ENCODE results near the gene NEDD9.

NEDD9 gene

DNA sequence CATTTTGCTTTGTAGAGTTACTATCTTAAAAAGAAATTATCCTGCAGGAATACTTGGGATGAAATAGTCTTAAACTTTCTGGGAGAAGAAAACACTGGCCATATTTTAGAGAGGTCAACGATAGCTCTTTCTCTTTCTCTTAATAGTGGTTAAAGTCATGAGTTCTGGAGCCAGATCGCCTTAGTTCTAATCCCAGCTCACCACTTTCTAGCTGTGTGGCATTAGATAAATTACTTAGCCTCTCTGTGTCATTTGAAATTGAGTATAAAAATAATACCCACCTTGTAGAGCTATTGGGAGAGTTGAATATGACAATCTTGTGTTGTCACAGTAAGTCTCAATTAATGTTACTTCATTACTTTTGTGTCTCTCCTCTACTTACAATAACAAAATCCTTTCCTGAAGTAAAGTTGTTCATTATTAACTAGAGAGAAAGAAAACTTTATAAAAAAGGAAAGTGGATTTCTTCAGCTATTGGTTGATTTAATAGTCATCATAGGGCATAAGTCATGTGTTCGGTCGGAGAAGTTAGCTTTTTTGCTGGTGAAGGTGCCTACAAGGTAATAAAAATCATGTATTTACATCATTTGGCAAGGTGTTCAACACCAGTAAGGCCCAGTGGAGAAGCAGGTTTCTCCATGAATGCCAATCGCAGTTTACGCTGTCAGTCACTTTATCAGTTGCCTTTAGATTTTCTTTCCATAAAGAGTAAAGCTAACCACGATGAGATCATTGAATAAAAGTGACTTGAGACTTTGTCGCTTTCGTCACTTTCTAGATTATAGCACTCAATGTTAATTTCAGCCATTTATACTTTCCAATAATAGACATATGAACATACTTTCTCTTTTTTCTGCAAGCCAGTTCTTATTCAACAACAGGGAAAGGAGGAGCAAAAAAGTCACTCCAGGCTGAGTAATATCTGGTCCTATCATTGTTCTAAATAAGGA, 2.0 kb downstream of the NEDD9 start:
- DNase-seq, result no peak
- no peaks in the 10 kb centered on the region for H3K36me3 ChIP-seq (replicated peaks; ENCODE audit: insufficient read depth, low read length)
- no peak overlapping the region for H3K4me2 ChIP-seq (ENCODE audit: low read depth, low read length)
- H3K27me3 ChIP-seq (replicated peaks; ENCODE audit: insufficient read depth, low read length), result no peaks in the 10 kb centered on the region
- H3K4me3 ChIP-seq (ENCODE audit: low read length), result no peak overlapping the region
- TF ChIP-seq, protein P1, sequence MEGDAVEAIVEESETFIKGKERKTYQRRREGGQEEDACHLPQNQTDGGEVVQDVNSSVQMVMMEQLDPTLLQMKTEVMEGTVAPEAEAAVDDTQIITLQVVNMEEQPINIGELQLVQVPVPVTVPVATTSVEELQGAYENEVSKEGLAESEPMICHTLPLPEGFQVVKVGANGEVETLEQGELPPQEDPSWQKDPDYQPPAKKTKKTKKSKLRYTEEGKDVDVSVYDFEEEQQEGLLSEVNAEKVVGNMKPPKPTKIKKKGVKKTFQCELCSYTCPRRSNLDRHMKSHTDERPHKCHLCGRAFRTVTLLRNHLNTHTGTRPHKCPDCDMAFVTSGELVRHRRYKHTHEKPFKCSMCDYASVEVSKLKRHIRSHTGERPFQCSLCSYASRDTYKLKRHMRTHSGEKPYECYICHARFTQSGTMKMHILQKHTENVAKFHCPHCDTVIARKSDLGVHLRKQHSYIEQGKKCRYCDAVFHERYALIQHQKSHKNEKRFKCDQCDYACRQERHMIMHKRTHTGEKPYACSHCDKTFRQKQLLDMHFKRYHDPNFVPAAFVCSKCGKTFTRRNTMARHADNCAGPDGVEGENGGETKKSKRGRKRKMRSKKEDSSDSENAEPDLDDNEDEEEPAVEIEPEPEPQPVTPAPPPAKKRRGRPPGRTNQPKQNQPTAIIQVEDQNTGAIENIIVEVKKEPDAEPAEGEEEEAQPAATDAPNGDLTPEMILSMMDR (IDR thresholded peaks at IDR 0.05; ENCODE audit: low read length), result no peak
- TF ChIP-seq EZH2 (optimal IDR thresholded peaks at IDR 0.05; ENCODE audit: low read depth, low read length) (no peak), EZH2phosphoT487 (IDR thresholded peaks at IDR 0.05; ENCODE audit: low read length) (no peak)
- H3K79me2 ChIP-seq (ENCODE audit: low read length), result peaks cover 5% of the 10 kb centered on the region; the same call in 1 of the 2 replicates
- H4K20me1 ChIP-seq (ENCODE audit: insufficient read depth, low read length), result no peaks in the 10 kb centered on the region
- peaks cover 8% of the 10 kb centered on the region for H3K4me1 ChIP-seq (ENCODE audit: low read length)
- no peaks in the 10 kb centered on the region for H3K9me2 ChIP-seq (replicated peaks; ENCODE audit: insufficient read depth, low read length)
- peaks cover 16% of the 10 kb centered on the region for H3F3A ChIP-seq (ENCODE audit: insufficient read depth, low read length)
- no peak overlapping the region for H3K27ac ChIP-seq (ENCODE audit: low read length)
- no peaks in the 10 kb centered on the region for H3K9me3 ChIP-seq (replicated peaks; ENCODE audit: insufficient read depth, low read length)
- no peak overlapping the region for H3K9ac ChIP-seq (ENCODE audit: low read length)
- no peak overlapping the region for H2AFZ ChIP-seq (ENCODE audit: low read length)

DNA sequence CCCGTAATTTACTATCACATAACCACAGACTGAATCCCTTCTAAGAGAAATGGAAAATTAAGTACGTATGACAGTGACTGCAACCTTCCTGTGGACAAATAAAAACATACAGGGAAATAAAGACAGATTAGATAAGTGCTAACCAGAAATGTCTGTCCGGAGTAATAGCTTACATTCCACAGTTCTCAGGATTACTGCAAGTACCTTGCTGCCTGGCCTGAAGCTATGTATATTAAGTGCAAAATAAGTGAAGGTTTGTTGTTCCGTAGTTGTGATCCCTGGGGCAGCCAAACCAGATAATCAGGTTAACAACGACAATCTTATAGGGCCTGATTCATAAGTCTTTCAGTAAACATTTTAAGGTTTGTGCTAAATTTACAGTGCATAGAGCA, 2.8 kb downstream of the NEDD9 start:
- Histone ChIP-seq H3K79me2 (ENCODE audit: low read length) (peaks cover 5% of the 10 kb centered on the region; the same call in 1 of the 2 replicates), H2AFZ (ENCODE audit: low read length) (no peak overlapping the region), H3K9me2 (replicated peaks; ENCODE audit: insufficient read depth, low read length) (no peaks in the 10 kb centered on the region), H3K9ac (ENCODE audit: low read length) (no peak overlapping the region), H3K4me2 (ENCODE audit: low read depth, low read length) (no peak overlapping the region), H3K36me3 (replicated peaks; ENCODE audit: insufficient read depth, low read length) (no peaks in the 10 kb centered on the region), H4K20me1 (ENCODE audit: insufficient read depth, low read length) (no peaks in the 10 kb centered on the region), H3K4me3 (ENCODE audit: low read length) (no peak overlapping the region), H3K27ac (ENCODE audit: low read length) (no peak overlapping the region), H3F3A (ENCODE audit: insufficient read depth, low read length) (peaks cover 16% of the 10 kb centered on the region), H3K4me1 (ENCODE audit: low read length) (peaks cover 8% of the 10 kb centered on the region), H3K27me3 (replicated peaks; ENCODE audit: insufficient read depth, low read length) (no peaks in the 10 kb centered on the region), H3K9me3 (replicated peaks; ENCODE audit: insufficient read depth, low read length) (no peaks in the 10 kb centered on the region)
- TF ChIP-seq EZH2 (optimal IDR thresholded peaks at IDR 0.05; ENCODE audit: low read depth, low read length), result no peak
- TF ChIP-seq, protein P1 (IDR thresholded peaks at IDR 0.05; ENCODE audit: low read length), result no peak
- no peak for TF ChIP-seq EZH2phosphoT487 (IDR thresholded peaks at IDR 0.05; ENCODE audit: low read length)
- DNase-seq, result no peak

DNA sequence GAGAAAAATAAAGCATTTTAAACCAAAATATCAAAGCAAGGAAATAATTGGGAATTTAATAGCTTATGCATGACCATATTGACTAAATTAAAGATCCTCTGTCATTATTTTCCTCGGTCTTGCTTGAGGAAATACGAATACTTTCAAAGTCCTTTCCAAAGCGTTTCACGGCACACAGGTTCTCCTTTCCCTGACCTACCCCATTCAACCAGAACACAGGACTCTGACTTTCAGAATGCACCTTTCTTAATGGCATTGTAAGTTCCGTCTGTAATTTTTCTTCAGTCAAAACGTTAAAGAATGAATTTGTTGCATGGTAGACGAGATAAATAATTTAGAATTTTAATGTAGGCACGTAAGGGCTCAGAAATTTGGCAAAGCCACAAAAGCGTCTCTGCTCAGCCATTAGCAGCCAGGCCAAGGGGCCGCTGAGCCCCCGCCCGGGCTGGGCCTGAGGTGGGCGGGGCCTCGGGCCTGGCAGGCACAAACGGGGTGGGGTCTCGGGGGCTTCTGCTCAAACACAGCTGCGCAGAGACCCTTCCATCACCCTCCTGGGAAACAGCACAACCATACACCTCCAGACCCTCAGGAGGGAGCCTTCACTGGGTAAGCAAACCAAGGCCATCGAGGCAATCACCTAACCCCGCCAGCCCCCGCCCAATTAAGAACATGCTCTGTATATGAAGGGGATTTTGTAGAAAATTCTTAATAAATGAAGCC, 3.4 kb downstream of the NEDD9 start:
- no peak overlapping the region for H3K4me3 ChIP-seq (ENCODE audit: low read length)
- peaks cover 5% of the 10 kb centered on the region; the same call in 1 of the 2 replicates for H3K79me2 ChIP-seq (ENCODE audit: low read length)
- peaks cover 6% of the 10 kb centered on the region for H3K4me1 ChIP-seq (ENCODE audit: low read length)
- H3K4me2 ChIP-seq (ENCODE audit: low read depth, low read length), result no peak overlapping the region
- H3K27ac ChIP-seq (ENCODE audit: low read length), result no peak overlapping the region
- no peaks in the 10 kb centered on the region for H3K27me3 ChIP-seq (replicated peaks; ENCODE audit: insufficient read depth, low read length)
- no peaks in the 10 kb centered on the region for H3K9me3 ChIP-seq (replicated peaks; ENCODE audit: insufficient read depth, low read length)
- H2AFZ ChIP-seq (ENCODE audit: low read length), result no peak overlapping the region
- TF ChIP-seq, protein P1 (IDR thresholded peaks at IDR 0.05; ENCODE audit: low read length), result no peak
- no peak for TF ChIP-seq EZH2phosphoT487 (IDR thresholded peaks at IDR 0.05; ENCODE audit: low read length)
- no peak for TF ChIP-seq EZH2 (optimal IDR thresholded peaks at IDR 0.05; ENCODE audit: low read depth, low read length)
- no peak for DNase-seq
- H3F3A ChIP-seq (ENCODE audit: insufficient read depth, low read length), result peaks cover 15% of the 10 kb centered on the region
- no peaks in the 10 kb centered on the region for H4K20me1 ChIP-seq (ENCODE audit: insufficient read depth, low read length)
- no peaks in the 10 kb centered on the region for H3K36me3 ChIP-seq (replicated peaks; ENCODE audit: insufficient read depth, low read length)
- no peak overlapping the region for H3K9ac ChIP-seq (ENCODE audit: low read length)
- no peaks in the 10 kb centered on the region for H3K9me2 ChIP-seq (replicated peaks; ENCODE audit: insufficient read depth, low read length)

All from MM.1S (cell line).